ENCODE measurements around the gene GRM4.

- TF ChIP-seq EZH2 (IDR thresholded peaks at IDR 0.05; ENCODE audit: borderline replicate concordance, low read length) (no peak), CTCF (IDR thresholded peaks at IDR 0.05; ENCODE audit: low read length) (no peak)
These were observed 51.3 kb downstream of the GRM4 start for GRCh38 chr6:34094474-34095135.

Measured in OCI-LY1 (cell line).